NCI-H526 treated with DMSO at 0.1 percent for 48 hours (cell line): ENCODE results near the gene SUGCT.

Experiments
- DNase-seq: peaks from one replicate; lab custom pipeline; 2025; lab: John Stamatoyannopoulos, UW

SUGCT gene

GRCh38 chr7:40329601-40330153, 194.9 kb downstream of the SUGCT start:
- DNase-seq: peak; percentile 54

- DNase-seq: no peak
These were observed 195.6 kb downstream of the SUGCT start for GRCh38 chr7:40330408-40330807.

- no peak for DNase-seq
These were observed 197.1 kb downstream of the SUGCT start for GRCh38 chr7:40331915-40332314.

GRCh38 chr7:40332516-40332915, 197.7 kb downstream of the SUGCT start:
- no peak for DNase-seq

GRCh38 chr7:40341836-40342235, 207.0 kb downstream of the SUGCT start:
- no peak for DNase-seq

GRCh38 chr7:40346554-40346953, 211.7 kb downstream of the SUGCT start:
- no peak for DNase-seq

- DNase-seq: no peak
These were observed 213.4 kb downstream of the SUGCT start for GRCh38 chr7:40348126-40348728.

GRCh38 chr7:40350100-40350499, 215.3 kb downstream of the SUGCT start:
- DNase-seq: no peak

- DNase-seq: no peak
These were observed 219.9 kb downstream of the SUGCT start for GRCh38 chr7:40354711-40355110.

GRCh38 chr7:40356312-40356711, 221.5 kb downstream of the SUGCT start:
- DNase-seq: no peak

GRCh38 chr7:40356871-40357709, 222.3 kb downstream of the SUGCT start:
- no peak for DNase-seq

- no peak for DNase-seq
These were observed 235.0 kb downstream of the SUGCT start for GRCh38 chr7:40369641-40370277.

GRCh38 chr7:40371806-40372440, 237.1 kb downstream of the SUGCT start:
- no peak for DNase-seq

- DNase-seq: no peak
These were observed 239.8 kb downstream of the SUGCT start for GRCh38 chr7:40374575-40374974.

- no peak for DNase-seq
These were observed 245.3 kb downstream of the SUGCT start for GRCh38 chr7:40380111-40380510.

- DNase-seq: no peak
These were observed 247.3 kb downstream of the SUGCT start for GRCh38 chr7:40382145-40382544.

- DNase-seq: no peak
These were observed 258.9 kb downstream of the SUGCT start for GRCh38 chr7:40393660-40394059.

- DNase-seq: no peak
These were observed 259.6 kb downstream of the SUGCT start for GRCh38 chr7:40394400-40394799.

GRCh38 chr7:40400525-40400924, 265.7 kb downstream of the SUGCT start:
- no peak for DNase-seq

- DNase-seq: no peak
These were observed 266.6 kb downstream of the SUGCT start for GRCh38 chr7:40401406-40401805.

- DNase-seq: no peak
These were observed 267.9 kb downstream of the SUGCT start for GRCh38 chr7:40402661-40403060.
